IPS-15b (cell line): ENCODE measurements around the gene AP2B1.
"Not testable (repeated sequence)": the region's sequence is repeated elsewhere in the genome, so short reads cannot be mapped to it uniquely, and the experiment has no call there.

Source experiments
- H3K27me3 ChIP-seq: one replicate; pipeline ENCODE4 v1.6.1; 2013; ENCODE audit warnings: low read length; ENCODE audit not compliant: control insufficient read depth, insufficient read depth
- H3K36me3 ChIP-seq: one replicate; pipeline ENCODE4 v1.6.1; 2013; ENCODE audit warnings: low read length; ENCODE audit not compliant: control insufficient read depth, insufficient read depth
- H3K4me1 ChIP-seq: one replicate; pipeline ENCODE4 v1.6.1; 2013; ENCODE audit warnings: mild to moderate bottlenecking, low read length; ENCODE audit not compliant: control insufficient read depth, insufficient read depth
- H3K4me3 ChIP-seq: one replicate; pipeline ENCODE4 v1.5.1; 2013; ENCODE audit warnings: low read depth, low read length
- H3K9ac ChIP-seq: one replicate; pipeline ENCODE4 v1.6.1; 2013; ENCODE audit warnings: low read depth, mild to moderate bottlenecking, low read length
- H3K9me3 ChIP-seq: one replicate; pipeline ENCODE4 v1.6.1; 2013; ENCODE audit warnings: mild to moderate bottlenecking, low read length; ENCODE audit not compliant: control insufficient read depth, insufficient read depth

Gene AP2B1

GRCh38 chr17:35745749-35746320, 158.7 kb downstream of the AP2B1 start:
- Histone ChIP-seq H3K9ac (no peak overlapping the region), H3K4me3 (no peak overlapping the region), H3K36me3 (no peaks in the 10 kb centered on the region), H3K9me3 (peaks cover 2% of the 10 kb centered on the region), H3K4me1 (peaks cover 6% of the 10 kb centered on the region), H3K27me3 (peaks cover 41% of the 10 kb centered on the region)

GRCh38 chr17:35747540-35748017, 160.5 kb downstream of the AP2B1 start:
- H3K9me3 ChIP-seq: no peaks in the 10 kb centered on the region
- H3K4me1 ChIP-seq: peaks cover 4% of the 10 kb centered on the region
- no peak overlapping the region for H3K4me3 ChIP-seq
- H3K36me3 ChIP-seq: no peaks in the 10 kb centered on the region
- no peak overlapping the region for H3K9ac ChIP-seq
- H3K27me3 ChIP-seq: peaks cover 29% of the 10 kb centered on the region

DNA sequence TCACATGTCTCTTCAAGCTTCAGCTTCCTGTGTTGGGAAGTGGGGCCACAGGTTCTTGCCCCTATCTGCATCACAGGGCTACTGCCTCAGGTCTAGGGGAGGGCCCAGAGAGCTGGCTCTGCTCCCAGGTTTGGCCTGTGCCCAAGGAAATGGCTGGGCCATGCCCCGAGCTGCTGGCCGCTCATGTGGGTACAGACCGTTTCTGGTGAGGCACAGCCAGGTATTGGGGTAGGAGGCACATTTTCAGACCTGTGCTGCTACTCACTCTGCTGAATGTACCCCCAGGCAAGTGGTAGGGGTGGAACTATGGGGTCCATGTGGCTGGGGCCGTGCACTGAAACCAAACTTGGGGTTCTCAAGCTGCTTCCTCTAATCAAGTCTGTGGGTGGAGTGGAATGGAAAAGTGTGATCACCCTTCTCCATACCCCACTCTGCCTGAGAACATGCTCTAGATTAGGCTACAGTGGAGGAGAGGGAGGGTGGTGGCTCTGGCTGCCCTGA, 161.3 kb downstream of the AP2B1 start:
- H3K4me3 ChIP-seq: no peak overlapping the region
- no peak overlapping the region for H3K9ac ChIP-seq
- no peaks in the 10 kb centered on the region for H3K9me3 ChIP-seq
- no peaks in the 10 kb centered on the region for H3K36me3 ChIP-seq
- H3K27me3 ChIP-seq: peaks cover 29% of the 10 kb centered on the region
- H3K4me1 ChIP-seq: peaks cover 4% of the 10 kb centered on the region

- Histone ChIP-seq H3K9ac (no peak overlapping the region), H3K36me3 (no peaks in the 10 kb centered on the region), H3K4me3 (no peak overlapping the region), H3K9me3 (no peaks in the 10 kb centered on the region), H3K4me1 (peaks cover 4% of the 10 kb centered on the region), H3K27me3 (peaks cover 27% of the 10 kb centered on the region)
Observed at GRCh38 chr17:35748979-35749378, 161.9 kb downstream of the AP2B1 start.

GRCh38 chr17:35749560-35750412, 162.7 kb downstream of the AP2B1 start:
- Histone ChIP-seq H3K9ac (no peak overlapping the region), H3K36me3 (no peaks in the 10 kb centered on the region), H3K27me3 (peaks cover 27% of the 10 kb centered on the region), H3K4me3 (peak overlapping the region; percentile 45), H3K9me3 (no peaks in the 10 kb centered on the region), H3K4me1 (peaks cover 4% of the 10 kb centered on the region)

DNA sequence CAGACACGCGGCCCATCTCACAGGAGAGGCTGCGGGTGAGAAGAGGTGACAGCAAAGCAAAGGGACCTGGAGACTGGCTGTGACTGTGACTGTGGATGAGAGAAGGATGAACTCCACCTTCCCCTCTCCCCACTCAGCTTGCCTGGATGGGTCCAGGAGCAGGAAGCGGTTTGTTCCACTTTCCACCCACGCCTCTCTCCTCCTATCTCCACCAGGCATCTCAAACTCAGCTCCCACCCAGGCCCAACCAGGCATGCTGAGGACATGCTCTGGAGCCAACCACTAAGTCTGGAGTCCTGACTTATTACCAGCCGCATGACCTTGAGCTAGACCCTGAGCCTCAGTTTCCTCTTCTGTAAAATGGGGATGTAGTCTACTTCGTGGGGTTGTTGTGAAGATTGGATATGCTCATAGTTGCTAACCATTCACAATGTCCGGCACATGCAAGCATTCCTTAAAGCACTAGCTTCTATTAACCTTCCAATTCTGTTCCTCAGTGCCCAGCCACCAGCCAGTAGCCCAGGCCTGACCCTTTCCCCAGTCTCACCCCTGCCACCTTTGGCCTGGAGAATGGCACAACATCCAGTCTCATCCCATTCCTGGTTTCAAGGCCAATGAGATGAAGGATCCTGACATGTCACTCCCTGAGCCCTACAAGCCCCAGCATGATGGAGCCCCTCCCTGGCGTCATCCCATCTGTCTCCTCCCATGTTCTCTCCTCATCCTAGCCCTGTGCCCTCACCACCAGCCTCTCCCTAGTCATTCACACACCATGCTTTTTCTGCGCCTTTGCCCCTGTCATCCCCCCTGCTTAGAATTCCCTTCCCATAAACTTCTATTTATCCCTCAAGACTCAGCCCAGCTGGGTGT, 163.6 kb downstream of the AP2B1 start:
- H3K4me3 ChIP-seq: peak overlapping the region; percentile 45
- H3K9me3 ChIP-seq: no peaks in the 10 kb centered on the region
- no peak overlapping the region for H3K9ac ChIP-seq
- peaks cover 27% of the 10 kb centered on the region for H3K27me3 ChIP-seq
- H3K36me3 ChIP-seq: no peaks in the 10 kb centered on the region
- peaks cover 4% of the 10 kb centered on the region for H3K4me1 ChIP-seq

GRCh38 chr17:35751541-35751940, 164.4 kb downstream of the AP2B1 start:
- peaks cover 27% of the 10 kb centered on the region for H3K27me3 ChIP-seq
- H3K9ac ChIP-seq, H3K4me1 ChIP-seq, H3K9me3 ChIP-seq, H3K4me3 ChIP-seq, H3K36me3 ChIP-seq: not testable (repeated sequence)

DNA sequence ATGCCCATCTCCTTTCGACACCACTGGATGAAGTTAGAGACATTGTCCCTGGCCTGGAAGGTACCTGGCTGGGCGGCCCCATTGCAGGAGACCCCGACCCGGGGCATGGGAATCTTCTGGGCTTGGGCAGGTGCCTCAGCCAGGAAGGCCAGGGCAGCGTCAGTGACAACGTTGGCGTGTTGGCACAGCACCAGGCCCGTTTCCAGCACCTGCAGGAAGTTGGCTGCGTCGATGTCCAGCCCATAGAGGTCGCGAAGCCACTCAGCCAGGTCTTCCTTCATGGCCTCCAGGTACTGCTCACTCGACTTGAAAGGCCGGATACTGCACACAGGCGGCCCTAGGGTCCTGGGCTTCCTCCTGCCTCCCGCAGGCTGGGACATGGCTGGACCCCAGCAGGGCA, 165.3 kb downstream of the AP2B1 start:
- Histone ChIP-seq H3K4me3 (no peak overlapping the region), H3K9ac (no peak overlapping the region), H3K36me3 (no peaks in the 10 kb centered on the region), H3K9me3 (no peaks in the 10 kb centered on the region), H3K27me3 (peaks cover 27% of the 10 kb centered on the region), H3K4me1 (peaks cover 4% of the 10 kb centered on the region)

DNA sequence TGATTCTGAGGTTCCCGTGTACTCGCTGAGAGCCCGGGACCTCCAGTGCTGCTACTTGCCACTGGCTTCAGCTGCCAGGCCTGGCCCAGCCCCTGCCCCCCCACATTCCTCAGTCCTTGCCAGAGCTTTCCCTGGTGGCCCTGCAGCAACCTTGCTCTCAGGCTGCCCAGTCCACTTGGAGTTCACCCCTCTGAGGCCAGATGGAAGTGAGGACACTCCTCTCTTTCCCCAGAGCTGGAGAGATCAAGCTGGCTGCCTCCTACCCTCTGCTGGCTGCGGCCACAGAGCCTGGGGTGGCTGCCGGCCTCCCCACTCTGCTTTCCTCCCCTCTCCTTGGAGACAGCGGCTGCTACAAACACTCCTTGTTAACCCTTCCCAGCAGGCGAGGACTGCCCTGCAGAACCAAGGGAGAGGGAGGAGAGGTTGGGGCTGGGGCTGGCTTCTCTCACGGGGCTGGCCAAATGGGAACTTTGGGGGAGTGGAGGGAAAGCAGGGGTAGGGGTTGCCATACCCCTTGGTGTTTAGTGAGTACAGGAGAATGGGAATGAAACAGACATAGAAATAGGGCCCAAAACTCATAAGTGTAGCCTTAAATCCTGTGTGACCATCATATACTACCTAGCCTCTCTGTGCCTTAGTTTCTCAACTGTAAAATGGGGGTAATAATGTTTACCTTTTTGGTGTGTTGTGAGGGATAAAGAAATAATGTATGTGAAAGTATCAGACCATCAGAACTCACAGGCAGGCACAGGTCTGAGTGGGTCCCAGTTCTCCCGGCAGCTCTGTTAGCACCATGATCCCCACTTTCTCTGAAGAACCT, 166.0 kb downstream of the AP2B1 start, which contains the start of gene GAS2L2:
GAS2L2 (minus strand) TSS at position 295 of the 820 bp plus-strand sequence. CDS start 389 bp downstream, outside the sequence.
- Histone ChIP-seq H3K36me3 (no peaks in the 10 kb centered on the region), H3K4me3 (no peak within 1 kb of the TSS), H3K27me3 (peaks cover 27% of the 10 kb centered on the region), H3K9me3 (no peaks in the 10 kb centered on the region), H3K9ac (no peak within 1 kb of the TSS), H3K4me1 (peaks cover 4% of the 10 kb centered on the region)

DNA sequence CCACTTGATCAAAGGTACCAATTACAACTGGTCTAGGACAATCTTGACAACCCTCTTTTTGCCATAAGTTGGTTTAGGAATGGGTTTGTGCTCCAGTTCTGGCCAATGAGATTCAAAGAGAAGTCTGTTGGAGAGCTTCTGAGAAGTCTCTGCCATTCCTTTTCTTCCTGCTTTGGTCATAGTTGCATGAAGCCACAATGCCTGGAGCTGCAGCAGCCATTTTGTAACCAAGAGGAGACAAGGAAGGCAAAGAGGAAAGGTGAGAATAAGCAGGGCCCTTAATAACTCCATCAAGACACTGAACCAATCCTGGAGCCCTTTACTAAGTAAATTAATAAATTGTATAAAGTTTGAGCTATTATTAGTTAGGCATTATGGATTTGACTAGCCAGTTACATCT, 170.1 kb downstream of the AP2B1 start:
- no peaks in the 10 kb centered on the region for H3K9me3 ChIP-seq
- no peaks in the 10 kb centered on the region for H3K4me1 ChIP-seq
- no peak overlapping the region for H3K4me3 ChIP-seq
- H3K36me3 ChIP-seq: no peaks in the 10 kb centered on the region
- no peak overlapping the region for H3K9ac ChIP-seq
- H3K27me3 ChIP-seq: no peaks in the 10 kb centered on the region

GRCh38 chr17:35760587-35760986, 173.5 kb downstream of the AP2B1 start, which contains the start of gene C17orf50:
Gene C17orf50, plus strand, starts transcription at chr17:35760887. Its CDS starts 55 bp downstream, at chr17:35760942.
- Histone ChIP-seq H3K27me3 (peaks cover 5% of the 10 kb centered on the region), H3K9me3 (peaks cover 3% of the 10 kb centered on the region), H3K4me3 (no peak within 1 kb of the TSS)

More at GRCh38 chr17:35760587-35760986, 173.5 kb downstream of the AP2B1 start, which contains the start of gene C17orf50:
- no peaks in the 10 kb centered on the region for H3K36me3 ChIP-seq
- no peaks in the 10 kb centered on the region for H3K4me1 ChIP-seq
- no peak within 1 kb of the TSS for H3K9ac ChIP-seq
